UCSD-AML1 (cell line): ENCODE data around the gene DSC3.
"Not testable (repeated sequence)": the region's sequence is repeated elsewhere in the genome, so short reads cannot be mapped to it uniquely, and the experiment has no call there.

Experiments used
- DNase-seq: peaks from one replicate; lab custom pipeline; 2025; ENCODE audit not compliant: unreplicated experiment; lab: John Stamatoyannopoulos, UW

DSC3 gene

GRCh38 chr18:30978091-30978490 lies 64.5 kb downstream of the DSC3 start:
- DNase-seq: not testable (repeated sequence)

- no peak for DNase-seq
These were observed 71.1 kb downstream of the DSC3 start for GRCh38 chr18:30971338-30971956.

- DNase-seq: no peak
These were observed 72.2 kb downstream of the DSC3 start for GRCh38 chr18:30970196-30970816.

GRCh38 chr18:30969670-30970170 lies 72.8 kb downstream of the DSC3 start:
- DNase-seq: no peak

- no peak for DNase-seq
These were observed 74.8 kb downstream of the DSC3 start for GRCh38 chr18:30967701-30968100.

- no peak for DNase-seq
These were observed 77.3 kb downstream of the DSC3 start for GRCh38 chr18:30965237-30965636.

- DNase-seq: no peak
These were observed 81.9 kb downstream of the DSC3 start for GRCh38 chr18:30960661-30961060.

GRCh38 chr18:30957066-30957465 lies 85.5 kb downstream of the DSC3 start:
- no peak for DNase-seq

GRCh38 chr18:30954262-30954661 lies 88.3 kb downstream of the DSC3 start:
- no peak for DNase-seq

- no peak for DNase-seq
These were observed 96.8 kb downstream of the DSC3 start for GRCh38 chr18:30945761-30946160.

GRCh38 chr18:30944773-30945417 lies 97.6 kb downstream of the DSC3 start:
- DNase-seq: no peak

GRCh38 chr18:30940952-30941539 lies 101.5 kb downstream of the DSC3 start:
- no peak for DNase-seq
